GM18502 (cell line): ENCODE measurements around the gene HDHD2.
"Not testable (repeated sequence)": the region's sequence is repeated elsewhere in the genome, so short reads cannot be mapped to it uniquely, and the experiment has no call there.

Experiments
- ATAC-seq: cut with Tn5 transposase; IDR thresholded peaks from one replicate; pipeline ENCODE4 v1.9.1; 2021; ENCODE audit warnings: mild to moderate bottlenecking; ENCODE audit not compliant: unreplicated experiment, poor library complexity

HDHD2 gene

GRCh38 chr18:47150029-47150823 lies at the start of gene HDHD2:
Gene HDHD2 (minus strand): TSS chr18:47150500. CDS start chr18:47136439, 14,061 bp downstream.
- peak; percentile 91 for ATAC-seq

- not testable (repeated sequence) for ATAC-seq
Observed at GRCh38 chr18:47195961-47196360, 45.7 kb upstream of the HDHD2 start.

- no peak for ATAC-seq
Observed at GRCh38 chr18:47191961-47192360, 41.7 kb upstream of the HDHD2 start.

GRCh38 chr18:47187721-47188120 lies 37.4 kb upstream of the HDHD2 start:
- ATAC-seq, result no peak

- no peak for ATAC-seq
Observed at GRCh38 chr18:47184419-47185050, 34.2 kb upstream of the HDHD2 start.

GRCh38 chr18:47182156-47182555 lies 31.9 kb upstream of the HDHD2 start:
- not testable (repeated sequence) for ATAC-seq

GRCh38 chr18:47180765-47181164 lies 30.5 kb upstream of the HDHD2 start:
- ATAC-seq, result no peak

GRCh38 chr18:47179520-47179919 lies 29.2 kb upstream of the HDHD2 start:
- ATAC-seq, result no peak

GRCh38 chr18:47175898-47176575 lies 25.7 kb upstream of the HDHD2 start, which contains the start of gene IER3IP1:
Gene IER3IP1 (minus strand): TSS chr18:47176364. CDS start chr18:47176277, 87 bp downstream.
- ATAC-seq, result peak; percentile 85

GRCh38 chr18:47175283-47175897 lies 25.1 kb upstream of the HDHD2 start:
- ATAC-seq, result peak; percentile 20

- ATAC-seq, result no peak
Observed at GRCh38 chr18:47174545-47175116, 24.3 kb upstream of the HDHD2 start.

- no peak for ATAC-seq
Observed at GRCh38 chr18:47172476-47172875, 22.2 kb upstream of the HDHD2 start.

GRCh38 chr18:47168913-47169312 lies 18.6 kb upstream of the HDHD2 start:
- no peak for ATAC-seq

GRCh38 chr18:47168509-47168908 lies 18.2 kb upstream of the HDHD2 start:
- ATAC-seq, result no peak

GRCh38 chr18:47166294-47166693 lies 16.0 kb upstream of the HDHD2 start:
- ATAC-seq, result no peak

- ATAC-seq, result peak; percentile 85
Observed at GRCh38 chr18:47163241-47163640, 12.9 kb upstream of the HDHD2 start.

- no peak for ATAC-seq
Observed at GRCh38 chr18:47160256-47160655, 10.0 kb upstream of the HDHD2 start.

- not testable (repeated sequence) for ATAC-seq
Observed at GRCh38 chr18:47158404-47158803, 8.1 kb upstream of the HDHD2 start.

- no peak for ATAC-seq
Observed at GRCh38 chr18:47151439-47151838, 1.1 kb upstream of the HDHD2 start.

- peak; percentile 8 for ATAC-seq
Observed at GRCh38 chr18:47150824-47151366, 595 bp upstream of the HDHD2 start.
